Upper lobe of right lung (tissue), 1 donor: ENCODE data around the gene TCFL5. TPM values are rescaled to one million over a fixed set of nuclear protein-coding genes. Genes with fewer than 3 reads are reported as not detected.
A peak's percentile ranks its signal among the peaks of the same experiment; 100 is the strongest.

Experiments
- ATAC-seq: fragments of 200-7000 bp; cut with Tn5 transposase; one replicate; pipeline ENCODE4 v1.9.1; 2020; ENCODE audit warnings: mild to moderate bottlenecking, moderate library complexity
- DNase-seq: peaks from one replicate; pipeline ENCODE4 v3.0.0-alpha.2; 2020
- H3K27ac ChIP-seq: fragments of 200-600 bp; one replicate; pipeline ENCODE4 v1.8.0; 2022
- H3K27me3 ChIP-seq: fragments of 200-600 bp; one replicate; pipeline ENCODE4 v1.8.0; 2022; ENCODE audit warnings: mild to moderate bottlenecking
- H3K36me3 ChIP-seq: fragments of 200-600 bp; one replicate; pipeline ENCODE4 v1.8.0; 2022
- H3K4me1 ChIP-seq: fragments of 200-600 bp; one replicate; pipeline ENCODE4 v1.8.0; 2022
- H3K4me3 ChIP-seq: fragments of 200-600 bp; one replicate; pipeline ENCODE4 v1.8.0; 2022; ENCODE audit warnings: mild to moderate bottlenecking
- H3K9me3 ChIP-seq: fragments of 200-600 bp; one replicate; pipeline ENCODE4 v1.8.0; 2022
- intact Hi-C: fragments of 100-400 bp; cut with DNase I; formaldehyde crosslinking; loops from one replicate; pipeline ENCODE4 v1.11.0; 2022
- total RNA-seq: library from RNA; stranded (reverse); fragmentation: NEBNext Ultra II Directional; extraction: Animal tissue kit (Norgen Biotek cat#: 25700); gene quantifications from one replicate; pipeline ENCODE4 v1.2.1, GENCODE V29; 2021
- TF ChIP-seq, protein P1 (sequence below): fragments of 200-600 bp; IDR thresholded peaks from one replicate; pipeline ENCODE4 v1.8.0; 2022; ENCODE audit warnings: antibody characterized with exemption
- donor health status: DM: no; HTN: yes; CAD: no; lungs with severe emphysema.

TCFL5 gene
- total RNA-seq, 1 donor from 2014 or later: 7.8 TPM

DNA sequence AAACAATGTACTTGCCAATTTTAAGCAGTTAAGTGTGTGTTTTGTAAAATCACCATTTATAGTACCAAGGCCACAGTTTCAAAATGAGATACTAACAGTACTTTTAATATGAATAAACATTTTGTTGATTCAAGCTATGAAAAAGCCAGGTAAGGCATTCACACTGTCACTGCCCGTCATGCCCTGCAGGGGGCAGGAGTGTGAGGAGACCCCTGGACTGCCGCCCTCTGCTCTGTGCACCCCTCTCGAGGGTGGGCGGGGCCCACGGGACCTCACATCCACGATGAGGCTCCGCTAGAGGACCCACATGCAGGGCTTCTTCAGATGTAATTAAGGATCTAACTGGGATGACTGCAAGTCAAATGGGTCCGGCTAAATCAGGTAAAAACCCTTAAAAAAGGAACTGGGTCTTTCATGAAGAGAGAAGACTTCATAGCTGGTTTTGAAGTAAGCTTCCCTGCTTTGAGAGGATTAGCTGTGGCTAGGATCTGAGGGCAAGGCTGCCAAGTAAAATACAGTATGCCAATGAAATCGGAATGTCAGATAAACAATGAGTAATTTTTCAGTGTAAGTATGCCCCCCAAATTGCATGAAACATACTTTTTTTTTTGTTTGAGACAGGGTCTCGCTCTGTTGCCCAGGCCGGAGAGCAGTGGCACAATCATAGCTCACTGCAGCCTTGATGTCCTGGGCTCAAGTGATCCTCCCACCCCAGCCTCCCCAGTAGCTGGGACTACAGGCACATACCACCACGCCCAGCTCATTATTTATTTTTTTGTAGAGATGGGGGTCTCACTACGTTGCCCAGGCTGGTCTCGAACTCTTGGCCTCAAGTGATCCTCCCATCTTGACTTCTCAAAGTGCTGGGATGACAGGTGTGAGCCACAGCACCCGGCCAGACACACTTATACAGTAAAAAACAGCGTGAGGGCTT is 46.0 kb upstream of the TCFL5 start:
- Histone ChIP-seq H3K36me3 (peaks cover 100% of the 10 kb centered on the region), H3K4me1 (peaks cover under 1% of the 10 kb centered on the region), H3K4me3 (no peak overlapping the region), H3K27ac (no peak overlapping the region), H3K9me3 (no peaks in the 10 kb centered on the region), H3K27me3 (no peaks in the 10 kb centered on the region)
- intact Hi-C loops: no loop called here
- ATAC-seq (peak; percentile 40), DNase-seq (no peak)
- TF ChIP-seq, protein P1, sequence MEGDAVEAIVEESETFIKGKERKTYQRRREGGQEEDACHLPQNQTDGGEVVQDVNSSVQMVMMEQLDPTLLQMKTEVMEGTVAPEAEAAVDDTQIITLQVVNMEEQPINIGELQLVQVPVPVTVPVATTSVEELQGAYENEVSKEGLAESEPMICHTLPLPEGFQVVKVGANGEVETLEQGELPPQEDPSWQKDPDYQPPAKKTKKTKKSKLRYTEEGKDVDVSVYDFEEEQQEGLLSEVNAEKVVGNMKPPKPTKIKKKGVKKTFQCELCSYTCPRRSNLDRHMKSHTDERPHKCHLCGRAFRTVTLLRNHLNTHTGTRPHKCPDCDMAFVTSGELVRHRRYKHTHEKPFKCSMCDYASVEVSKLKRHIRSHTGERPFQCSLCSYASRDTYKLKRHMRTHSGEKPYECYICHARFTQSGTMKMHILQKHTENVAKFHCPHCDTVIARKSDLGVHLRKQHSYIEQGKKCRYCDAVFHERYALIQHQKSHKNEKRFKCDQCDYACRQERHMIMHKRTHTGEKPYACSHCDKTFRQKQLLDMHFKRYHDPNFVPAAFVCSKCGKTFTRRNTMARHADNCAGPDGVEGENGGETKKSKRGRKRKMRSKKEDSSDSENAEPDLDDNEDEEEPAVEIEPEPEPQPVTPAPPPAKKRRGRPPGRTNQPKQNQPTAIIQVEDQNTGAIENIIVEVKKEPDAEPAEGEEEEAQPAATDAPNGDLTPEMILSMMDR: peak; percentile 49

DNA sequence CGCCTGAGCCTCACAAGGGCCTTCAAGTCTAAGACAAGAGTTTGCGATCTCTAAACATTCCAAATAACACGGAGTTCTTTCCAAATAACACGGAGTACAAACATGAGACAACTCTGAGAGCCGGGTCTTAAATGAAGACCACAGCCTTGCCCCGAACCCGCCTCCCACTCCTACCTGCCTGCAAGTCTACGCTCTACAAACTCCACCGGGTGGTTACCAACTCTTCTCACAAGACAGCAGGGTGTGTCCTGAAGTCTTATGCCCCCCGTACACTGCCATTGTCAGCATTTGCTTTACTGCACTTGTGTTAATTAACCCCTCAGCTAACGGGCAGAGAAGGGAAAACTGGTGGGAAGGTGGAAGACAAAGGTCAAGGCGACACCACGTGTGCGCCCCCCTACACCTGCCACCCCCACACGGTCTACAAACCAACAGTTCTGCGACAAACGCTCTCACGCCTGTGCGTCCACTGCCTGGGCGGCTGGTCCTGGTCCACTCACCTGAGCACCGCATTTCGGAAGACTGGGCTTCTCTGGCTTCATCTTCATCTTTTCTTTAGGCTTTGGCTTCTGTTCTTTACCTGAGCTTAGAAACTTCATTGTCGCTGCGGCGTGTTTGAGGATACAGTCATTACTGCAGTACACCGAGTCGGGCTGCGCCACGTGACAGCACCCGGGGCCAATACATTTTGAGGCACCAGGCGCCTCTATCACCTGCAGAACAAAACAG is 45.2 kb upstream of the TCFL5 start:
- DNase-seq: no peak
- no peaks in the 10 kb centered on the region for H3K4me1 ChIP-seq
- peaks cover 100% of the 10 kb centered on the region for H3K36me3 ChIP-seq
- intact Hi-C loops: no loop called here
- TF ChIP-seq, protein P1: no peak
- no peaks in the 10 kb centered on the region for H3K9me3 ChIP-seq
- ATAC-seq: no peak
- no peak overlapping the region for H3K27ac ChIP-seq
- H3K4me3 ChIP-seq: no peak overlapping the region
- no peaks in the 10 kb centered on the region for H3K27me3 ChIP-seq

DNA sequence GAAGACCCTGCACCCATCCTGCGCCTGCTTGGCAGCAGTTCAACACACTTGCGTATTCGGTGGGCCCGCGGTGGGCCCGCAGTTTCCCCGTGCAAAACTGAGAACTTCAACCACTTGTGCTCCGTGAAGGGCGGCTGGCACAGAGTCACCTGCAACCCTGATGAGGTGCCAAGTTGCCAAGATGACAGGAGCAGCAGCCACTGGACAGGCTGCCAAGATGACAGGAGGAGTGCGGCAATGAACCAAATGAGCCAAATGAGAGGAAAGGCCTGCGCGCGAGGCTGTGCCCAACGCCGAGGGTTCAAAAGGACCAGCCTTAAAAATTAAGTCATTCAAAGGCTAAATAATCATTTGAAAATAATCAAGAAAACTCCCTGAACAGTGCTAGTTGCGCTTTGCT is 44.6 kb upstream of the TCFL5 start:
- H3K36me3 ChIP-seq: peaks cover 100% of the 10 kb centered on the region
- DNase-seq (no peak), ATAC-seq (no peak)
- H3K4me1 ChIP-seq: no peaks in the 10 kb centered on the region
- no peak overlapping the region for H3K4me3 ChIP-seq
- no peaks in the 10 kb centered on the region for H3K9me3 ChIP-seq
- intact Hi-C loops: no loop called here
- no peaks in the 10 kb centered on the region for H3K27me3 ChIP-seq
- H3K27ac ChIP-seq: no peak overlapping the region
- TF ChIP-seq, protein P1: no peak

DNA sequence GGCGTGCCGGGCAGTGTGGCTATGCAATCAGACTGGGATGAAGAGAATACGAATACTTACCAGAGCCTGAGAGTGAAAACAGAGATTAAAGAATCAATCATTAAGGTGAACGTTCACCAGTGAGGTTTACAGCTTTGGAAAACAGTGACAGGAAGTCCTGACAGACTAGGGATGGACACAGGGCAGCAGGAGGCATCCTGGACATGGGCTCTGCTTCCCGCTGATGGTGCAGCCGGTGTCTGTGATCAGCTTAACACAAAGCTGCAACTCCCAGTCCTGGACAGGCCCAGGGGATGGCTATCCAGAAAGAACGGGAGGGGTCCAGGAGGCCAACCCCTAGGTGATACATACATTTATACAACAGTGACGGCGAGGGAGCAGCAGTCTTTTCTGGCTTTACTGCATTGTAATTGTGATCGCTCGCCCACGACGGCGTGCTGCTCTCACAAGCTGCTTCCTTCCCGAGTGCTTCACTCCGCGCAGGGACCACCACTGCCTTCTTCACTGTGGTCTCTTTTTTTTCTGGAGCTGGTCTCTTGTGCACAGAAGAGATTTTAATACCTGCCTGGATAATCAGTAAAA is 44.0 kb upstream of the TCFL5 start:
- TF ChIP-seq, protein P1: no peak
- intact Hi-C loops: no loop called here
- ATAC-seq (no peak), DNase-seq (no peak)
- H3K36me3 ChIP-seq: peaks cover 97% of the 10 kb centered on the region
- H3K27ac ChIP-seq: no peak overlapping the region
- no peak overlapping the region for H3K4me3 ChIP-seq
- no peaks in the 10 kb centered on the region for H3K4me1 ChIP-seq
- H3K9me3 ChIP-seq: no peaks in the 10 kb centered on the region
- no peaks in the 10 kb centered on the region for H3K27me3 ChIP-seq

DNA sequence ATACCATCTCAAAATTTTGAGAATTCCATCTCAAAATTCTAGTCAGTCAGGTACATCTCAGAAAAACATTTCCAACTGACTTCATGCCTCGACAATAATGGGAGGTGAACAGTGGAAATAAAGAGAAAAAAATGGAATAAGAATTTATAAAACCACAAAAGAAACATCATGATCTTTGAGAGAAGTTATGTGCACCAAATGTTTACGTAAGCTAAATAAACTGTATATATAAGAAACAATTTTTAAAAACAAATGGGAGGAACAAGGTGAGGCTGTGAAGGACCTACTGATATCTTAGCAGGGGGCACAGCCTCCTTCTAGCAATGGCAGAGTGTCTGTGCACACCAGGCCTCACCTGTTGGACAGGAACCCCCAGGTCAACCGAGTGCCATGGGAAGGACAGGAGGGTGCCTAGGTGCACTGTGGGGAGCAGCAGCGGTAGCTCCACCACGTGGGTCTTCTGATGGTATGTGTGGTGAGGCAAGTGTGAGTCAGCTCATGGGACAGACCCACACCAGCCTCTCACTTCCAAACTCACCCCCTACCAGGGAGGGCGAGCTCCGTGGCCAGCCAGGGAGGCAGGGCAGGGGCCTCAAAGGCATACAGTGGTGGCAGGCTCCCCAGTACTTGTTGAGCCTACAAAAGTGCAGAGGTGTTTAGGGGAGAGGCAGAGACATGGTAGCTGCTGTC is 41.4 kb upstream of the TCFL5 start:
- Histone ChIP-seq H3K4me1 (peaks cover 18% of the 10 kb centered on the region), H3K27ac (no peak overlapping the region), H3K4me3 (no peak overlapping the region), H3K36me3 (peaks cover 71% of the 10 kb centered on the region), H3K27me3 (no peaks in the 10 kb centered on the region), H3K9me3 (no peaks in the 10 kb centered on the region)
- ATAC-seq (no peak), DNase-seq (no peak)
- intact Hi-C loops: no loop called here
- TF ChIP-seq, protein P1: no peak
